Uterus (tissue), 4 donors: ENCODE data around the gene ZNF212. TPM values are rescaled to one million over a fixed set of nuclear protein-coding genes. Genes with fewer than 3 reads are reported as not detected.

ENCODE experiments used
- DNase-seq, 2 donors: peaks; one replicate each; pipeline ENCODE4 v3.0.0-alpha.2; 2019 to 2020
- H3K27ac ChIP-seq, 2 donors: fragments of 200-600 bp; sonication (generic); 1 replicate in 1 of 2; 2 replicates in 1 of 2; pipeline ENCODE4 v1.5.1; 2016 to 2018
- H3K27me3 ChIP-seq, 2 donors: fragments of 200-600 bp; sonication (generic); one replicate each; pipeline ENCODE4 v1.5.1; 2018 to 2019; ENCODE audit warnings: control low read depth in 1 of 2
- H3K36me3 ChIP-seq, 2 donors: fragments of 200-600 bp; sonication (generic); one replicate each; pipeline ENCODE4 v1.5.1; 2019; ENCODE audit warnings: control low read depth in 1 of 2
- H3K4me1 ChIP-seq, 2 donors: fragments of 200-600 bp; sonication (generic); one replicate each; pipeline ENCODE4 v1.5.1; 2018 to 2019; ENCODE audit warnings: control low read depth in 1 of 2
- H3K4me3 ChIP-seq, 2 donors: fragments of 200-600 bp; sonication (generic); 1 replicate in 1 of 2; 2 replicates in 1 of 2; pipeline ENCODE4 v1.5.1; 2018 to 2019; ENCODE audit warnings: mild to moderate bottlenecking in 1 of 2
- H3K9me3 ChIP-seq, 2 donors: fragments of 200-600 bp; sonication (generic); one replicate each; pipeline ENCODE4 v1.5.1; 2019; ENCODE audit warnings: control low read depth in 1 of 2
- CTCF ChIP-seq, 4 experiments: fragments of 200-600 bp in 2 of 4; fragments of 450-650 bp in 2 of 4; sonication (generic) in 2 of 4; IDR thresholded peaks; one replicate each; pipeline ENCODE4 v1.5.1; 2016 to 2019; ENCODE audit warnings: antibody characterized with exemption in 4 of 4, mild to moderate bottlenecking in 2 of 4, moderate library complexity in 1 of 4
- POLR2A ChIP-seq, 2 donors: fragments of 450-650 bp; IDR thresholded peaks; one replicate each; pipeline ENCODE4 v1.6.1; 2016; ENCODE audit warnings: antibody characterized with exemption in 2 of 2, mild to moderate bottlenecking in 1 of 2, moderate library complexity in 1 of 2
- intact Hi-C: fragments of 100-400 bp; cut with DNase I; formaldehyde crosslinking; loops from one replicate; pipeline ENCODE4 v1.15.1; 2023; ENCODE audit warnings: low total_unique reads
- total RNA-seq, 4 donors: library from RNA; depleted of rRNA in 3 of 4; stranded (reverse); fragments of >200 nt in 3 of 4; gene quantifications; one replicate each; pipeline versions ENCODE4 v1.1.0 to v1.2.4, GENCODE V29; 2014 to 2023
- donor health status: DM: yes; HTN: yes; CAD: no.

The ZNF212 gene
- total RNA-seq, 4 donors from 2014 or later = 2.9 to 14.1 (median 7.7) TPM

GRCh38 chr7:149278396-149278795 is 38.9 kb downstream of the ZNF212 start:
- Histone ChIP-seq H3K9me3 (no peaks in the 10 kb centered on the region), H3K4me1 (no peaks in the 10 kb centered on the region), H3K27me3 (no peaks in the 10 kb centered on the region), H3K27ac (no peak overlapping the region), H3K4me3 (no peak overlapping the region), H3K36me3 (no peaks in the 10 kb centered on the region)
- DNase-seq = no peak
- TF ChIP-seq POLR2A (IDR thresholded peaks at IDR 0.05) (no peak), CTCF (IDR thresholded peaks at IDR 0.05) (no peak)
- intact Hi-C loops = no loop called here

DNA sequence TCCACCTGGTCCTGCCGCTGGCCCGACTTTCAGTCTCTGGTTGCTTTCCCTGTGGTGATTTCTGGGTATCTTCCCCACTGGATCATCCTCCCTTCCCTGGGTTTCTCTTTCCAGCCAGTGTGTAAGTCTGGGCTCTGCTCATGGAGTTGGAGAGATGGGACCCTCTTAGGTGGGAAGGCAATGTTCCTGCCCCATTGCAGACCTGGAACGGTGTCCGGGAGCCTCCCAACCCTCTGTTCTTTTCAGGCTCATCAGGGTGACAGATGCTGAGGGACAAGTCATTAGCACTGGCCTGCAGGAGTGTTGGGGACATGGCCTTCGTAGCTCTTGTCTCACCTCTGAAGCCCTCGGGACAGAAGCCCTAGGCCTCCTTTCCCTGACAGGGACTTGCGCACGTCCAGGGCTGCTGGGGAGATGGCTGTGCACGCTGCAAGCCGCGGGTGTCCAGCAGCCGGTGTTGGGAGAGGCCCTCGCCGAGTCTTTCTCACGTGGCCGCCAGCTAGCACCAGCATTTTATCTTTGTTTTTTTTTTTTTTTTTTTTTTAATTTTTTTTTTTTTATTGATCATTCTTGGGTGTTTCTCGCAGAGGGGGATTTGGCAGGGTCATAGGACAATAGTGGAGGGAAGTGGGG is 39.8 kb downstream of the ZNF212 start:
- Histone ChIP-seq H3K27me3 (no peaks in the 10 kb centered on the region), H3K9me3 (no peaks in the 10 kb centered on the region), H3K4me3 (no peak overlapping the region), H3K36me3 (no peaks in the 10 kb centered on the region), H3K27ac (no peak overlapping the region), H3K4me1 (no peaks in the 10 kb centered on the region)
- intact Hi-C loops = no loop called here
- DNase-seq = no peak
- TF ChIP-seq POLR2A (IDR thresholded peaks at IDR 0.05) (no peak), CTCF (IDR thresholded peaks at IDR 0.05) (no peak)

DNA sequence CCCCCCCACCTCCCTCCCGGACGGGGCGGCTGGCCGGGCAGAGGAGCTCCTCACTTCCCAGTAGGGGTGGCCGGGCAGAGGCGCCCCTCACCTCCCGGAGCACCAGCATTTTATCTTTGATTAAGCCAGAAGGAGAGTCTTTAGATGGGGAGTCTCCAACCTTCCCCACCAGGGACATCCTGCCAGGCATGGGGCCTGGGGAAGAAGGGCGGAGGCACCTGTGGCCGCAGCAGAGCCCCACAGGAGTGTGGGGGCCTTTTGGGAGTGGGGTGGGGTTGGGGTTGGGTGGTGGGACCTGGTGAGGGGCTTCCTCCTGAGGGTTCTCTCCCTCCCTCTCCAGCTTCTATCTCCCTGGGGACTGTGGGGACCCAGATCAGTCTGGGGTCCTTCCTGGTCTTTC is 40.7 kb downstream of the ZNF212 start:
- Histone ChIP-seq H3K27ac (no peak overlapping the region), H3K36me3 (no peaks in the 10 kb centered on the region), H3K4me1 (no peaks in the 10 kb centered on the region), H3K4me3 (no peak overlapping the region), H3K9me3 (no peaks in the 10 kb centered on the region), H3K27me3 (no peaks in the 10 kb centered on the region)
- no peak for TF ChIP-seq CTCF (IDR thresholded peaks at IDR 0.05)
- TF ChIP-seq POLR2A (IDR thresholded peaks at IDR 0.05) = no peak
- intact Hi-C loops = no loop called here
- DNase-seq = no peak

DNA sequence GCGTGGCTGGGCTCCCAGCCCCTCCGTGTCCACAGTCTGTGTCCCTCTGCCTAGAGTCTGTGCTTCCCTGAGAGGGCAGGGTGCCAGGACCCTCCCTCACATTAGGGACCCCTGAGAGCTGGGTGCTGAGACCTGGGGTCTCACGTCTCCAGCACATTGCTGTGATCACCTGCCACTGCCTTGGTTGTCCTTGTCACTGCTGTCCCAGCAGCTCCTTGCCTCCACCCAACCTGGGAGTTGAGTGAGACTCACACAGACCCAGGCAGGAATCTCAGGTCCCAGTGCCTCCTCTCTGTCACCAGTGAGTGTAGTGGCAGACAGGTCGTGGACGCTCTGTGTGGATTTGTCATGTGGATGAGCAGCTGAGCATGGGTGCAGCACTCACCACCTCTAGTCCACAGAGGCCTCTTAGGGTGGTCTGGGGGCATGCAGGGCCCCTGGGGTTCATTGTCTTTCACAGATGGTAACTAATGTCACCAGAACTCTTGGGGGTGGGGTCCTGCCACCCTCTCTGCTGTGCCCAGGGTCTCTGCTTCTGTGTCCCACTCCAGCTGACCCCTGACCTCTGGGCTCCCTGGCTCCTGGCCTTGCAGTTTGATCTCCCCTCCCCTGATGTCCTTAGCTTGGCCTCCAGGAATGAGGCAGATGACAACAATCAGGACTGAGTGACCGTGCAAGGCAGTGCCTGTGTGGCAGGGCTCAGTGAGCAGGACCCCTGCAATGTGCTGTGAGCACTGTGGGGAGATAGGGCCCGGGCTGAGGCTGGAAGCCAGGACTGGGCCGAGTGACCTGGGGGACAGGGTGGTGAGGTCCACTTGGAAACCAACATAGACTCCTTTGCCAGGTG is 41.4 kb downstream of the ZNF212 start:
- Histone ChIP-seq H3K4me3 (no peak overlapping the region), H3K27me3 (no peaks in the 10 kb centered on the region), H3K27ac (no peak overlapping the region), H3K9me3 (no peaks in the 10 kb centered on the region), H3K4me1 (no peaks in the 10 kb centered on the region), H3K36me3 (no peaks in the 10 kb centered on the region)
- intact Hi-C loops = no loop called here
- TF ChIP-seq POLR2A (IDR thresholded peaks at IDR 0.05) = no peak
- no peak for TF ChIP-seq CTCF (IDR thresholded peaks at IDR 0.05)
- no peak for DNase-seq
